ENCODE results near the gene MACO1.

The MACO1 gene

GRCh38 chr1:25544243-25544764 lies 113.6 kb downstream of the MACO1 start:
- Histone ChIP-seq H3K27ac (ENCODE audit: low read depth, low read length, poor library complexity, severe bottlenecking) (no peak overlapping the region), H2AFZ (ENCODE audit: low read length) (no peak overlapping the region), H3K9ac (ENCODE audit: low read length) (peak overlapping the region; percentile 71; the same call in 1 of the 2 replicates)

GRCh38 chr1:25544819-25545218 lies 114.1 kb downstream of the MACO1 start:
- H4K20me1 ChIP-seq (ENCODE audit: insufficient read depth, low read length) = no peaks in the 10 kb centered on the region
- no peaks in the 10 kb centered on the region for H3K79me2 ChIP-seq (ENCODE audit: insufficient read depth, low read length)
- no peaks in the 10 kb centered on the region for H3F3A ChIP-seq (ENCODE audit: insufficient read depth, low read length)
- peaks cover 25% of the 10 kb centered on the region for H3K4me1 ChIP-seq (ENCODE audit: insufficient read depth, low read length, severe bottlenecking)
- H3K36me3 ChIP-seq (ENCODE audit: insufficient read depth, low read length) = no peaks in the 10 kb centered on the region
- no peak overlapping the region for H3K4me2 ChIP-seq (ENCODE audit: low read length)
- no peak overlapping the region for H3K27ac ChIP-seq (ENCODE audit: low read depth, low read length, poor library complexity, severe bottlenecking)
- H3K9me3 ChIP-seq (ENCODE audit: low read length) = no peaks in the 10 kb centered on the region
- H3K4me3 ChIP-seq (ENCODE audit: low read depth, low read length, poor library complexity, severe bottlenecking) = no peak overlapping the region
- H3K9ac ChIP-seq (ENCODE audit: low read length) = no peak overlapping the region
- H3K27me3 ChIP-seq (ENCODE audit: insufficient read depth, low read length) = peaks cover 14% of the 10 kb centered on the region
- TF ChIP-seq EZH2 (IDR thresholded peaks at IDR 0.05; ENCODE audit: borderline replicate concordance, low read length) (no peak), CTCF (IDR thresholded peaks at IDR 0.05; ENCODE audit: low read length) (no peak)
- H2AFZ ChIP-seq (ENCODE audit: low read length) = no peak overlapping the region
- H3K9me2 ChIP-seq (ENCODE audit: low read depth, low read length) = no peaks in the 10 kb centered on the region

More at GRCh38 chr1:25544243-25544764, 113.6 kb downstream of the MACO1 start:
- Histone ChIP-seq H3K4me1 (ENCODE audit: insufficient read depth, low read length, severe bottlenecking) (peaks cover 20% of the 10 kb centered on the region), H3K4me2 (ENCODE audit: low read length) (peak overlapping the region; percentile 83), H3K79me2 (ENCODE audit: insufficient read depth, low read length) (no peaks in the 10 kb centered on the region), H4K20me1 (ENCODE audit: insufficient read depth, low read length) (no peaks in the 10 kb centered on the region), H3K9me3 (ENCODE audit: low read length) (no peaks in the 10 kb centered on the region), H3K4me3 (ENCODE audit: low read depth, low read length, poor library complexity, severe bottlenecking) (peak overlapping the region; percentile 68), H3K27me3 (ENCODE audit: insufficient read depth, low read length) (peaks cover 14% of the 10 kb centered on the region), H3K36me3 (ENCODE audit: insufficient read depth, low read length) (no peaks in the 10 kb centered on the region), H3K9me2 (ENCODE audit: low read depth, low read length) (no peaks in the 10 kb centered on the region), H3F3A (ENCODE audit: insufficient read depth, low read length) (no peaks in the 10 kb centered on the region)
- TF ChIP-seq EZH2 (IDR thresholded peaks at IDR 0.05; ENCODE audit: borderline replicate concordance, low read length) = no peak
- no peak for TF ChIP-seq CTCF (IDR thresholded peaks at IDR 0.05; ENCODE audit: low read length)

GRCh38 chr1:25545767-25546166 lies 115.1 kb downstream of the MACO1 start:
- no peaks in the 10 kb centered on the region for H3K79me2 ChIP-seq (ENCODE audit: insufficient read depth, low read length)
- H3F3A ChIP-seq (ENCODE audit: insufficient read depth, low read length) = no peaks in the 10 kb centered on the region

More at GRCh38 chr1:25545767-25546166, 115.1 kb downstream of the MACO1 start:
- TF ChIP-seq CTCF (IDR thresholded peaks at IDR 0.05; ENCODE audit: low read length) = no peak
- TF ChIP-seq EZH2 (IDR thresholded peaks at IDR 0.05; ENCODE audit: borderline replicate concordance, low read length) = no peak
- Histone ChIP-seq H3K27ac (ENCODE audit: low read depth, low read length, poor library complexity, severe bottlenecking) (no peak overlapping the region), H3K4me3 (ENCODE audit: low read depth, low read length, poor library complexity, severe bottlenecking) (no peak overlapping the region), H3K4me1 (ENCODE audit: insufficient read depth, low read length, severe bottlenecking) (peaks cover 28% of the 10 kb centered on the region), H2AFZ (ENCODE audit: low read length) (no peak overlapping the region), H3K9me3 (ENCODE audit: low read length) (no peaks in the 10 kb centered on the region), H3K9ac (ENCODE audit: low read length) (no peak overlapping the region), H3K27me3 (ENCODE audit: insufficient read depth, low read length) (peaks cover 13% of the 10 kb centered on the region), H4K20me1 (ENCODE audit: insufficient read depth, low read length) (no peaks in the 10 kb centered on the region), H3K4me2 (ENCODE audit: low read length) (no peak overlapping the region), H3K36me3 (ENCODE audit: insufficient read depth, low read length) (no peaks in the 10 kb centered on the region), H3K9me2 (ENCODE audit: low read depth, low read length) (no peaks in the 10 kb centered on the region)
